Effector memory CD8-positive, alpha-beta T cell (primary cell): ENCODE measurements around the gene TMEM250.
"Not testable (repeated sequence)": the region's sequence is repeated elsewhere in the genome, so short reads cannot be mapped to it uniquely, and the experiment has no call there.

ENCODE experiments used
- ATAC-seq: fragments of 150-1000 bp; cut with Tn5 transposase; replicated peaks from 2 replicates; pipeline ENCODE4 v1.10.0; 2021; ENCODE audit warnings: mild to moderate bottlenecking, moderate library complexity
- DNase-seq, 3 experiments: peaks; one replicate each; pipeline ENCODE4 v3.0.0; 2021
- H3K27ac Mint-ChIP-seq, 2 donors: one replicate each; pipeline ENCODE4 v1.8.0; 2022; ENCODE audit warnings: mild to moderate bottlenecking in 2 of 2, mixed read lengths in 2 of 2, moderate library complexity in 2 of 2
- H3K27me3 Mint-ChIP-seq, 2 donors: one replicate each; pipeline ENCODE4 v1.8.0; 2022; ENCODE audit warnings: mixed read lengths in 2 of 2
- H3K36me3 Mint-ChIP-seq: one replicate; pipeline ENCODE4 v1.8.0; 2022; ENCODE audit warnings: mild to moderate bottlenecking, moderate library complexity, mixed read lengths; ENCODE audit not compliant: insufficient read depth
- H3K4me1 Mint-ChIP-seq, 2 donors: one replicate each; pipeline ENCODE4 v1.8.0; 2022; ENCODE audit warnings: low read depth in 2 of 2, mixed read lengths in 2 of 2
- H3K4me3 Mint-ChIP-seq, 2 donors: one replicate each; pipeline ENCODE4 v1.8.0; 2022; ENCODE audit warnings: mild to moderate bottlenecking in 2 of 2, mixed read lengths in 2 of 2, moderate library complexity in 2 of 2
- H3K9me3 Mint-ChIP-seq, 2 donors: one replicate each; pipeline ENCODE4 v1.8.0; 2022; ENCODE audit warnings: mixed read lengths in 2 of 2

The TMEM250 gene

DNA sequence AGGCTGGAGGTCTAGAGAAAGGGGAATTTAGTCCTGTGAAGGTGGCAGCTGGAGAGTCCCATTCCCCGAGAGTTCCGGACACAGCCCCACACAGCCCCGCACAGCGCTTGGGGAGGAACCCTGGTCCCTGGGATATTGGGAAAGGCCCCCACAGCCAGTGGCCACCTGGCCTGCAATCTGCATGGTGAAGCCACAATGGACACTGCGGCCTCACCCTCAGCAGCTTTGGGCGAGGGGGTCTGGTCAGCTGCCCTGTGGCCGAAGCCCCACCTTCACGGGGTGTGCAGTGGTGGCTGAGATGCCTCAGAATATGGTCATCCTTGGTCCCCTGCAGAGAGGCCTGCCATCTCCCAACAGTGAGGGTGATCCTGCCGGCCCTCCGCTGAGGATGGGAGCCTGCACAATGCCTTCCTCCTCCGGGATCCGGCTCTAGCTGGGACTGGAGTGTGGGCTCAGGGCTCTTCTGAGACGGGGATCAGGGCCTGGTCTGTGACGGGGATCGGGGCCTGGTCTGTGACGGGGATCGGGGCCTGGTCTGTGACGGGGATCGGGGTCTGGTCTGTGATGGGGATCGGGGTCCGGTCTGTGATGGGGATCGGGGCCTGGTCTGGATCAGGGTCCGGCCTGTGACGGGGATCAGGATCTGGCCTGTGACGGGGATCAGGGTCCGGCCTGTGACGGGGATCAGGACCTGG lies 33.3 kb upstream of the TMEM250 start:
- peaks cover 16 to 22% of the 10 kb centered on the region in 2 donors for H3K27me3 Mint-ChIP-seq
- ATAC-seq, result no peak
- DNase-seq, result no peak
- H3K27ac Mint-ChIP-seq, result no peak overlapping the region
- H3K9me3 Mint-ChIP-seq, result no peaks in the 10 kb centered on the region
- H3K36me3 Mint-ChIP-seq, result peaks cover 4% of the 10 kb centered on the region
- H3K4me3 Mint-ChIP-seq, result no peak overlapping the region
- peaks cover 0 to 2% of the 10 kb centered on the region in 2 donors for H3K4me1 Mint-ChIP-seq

DNA sequence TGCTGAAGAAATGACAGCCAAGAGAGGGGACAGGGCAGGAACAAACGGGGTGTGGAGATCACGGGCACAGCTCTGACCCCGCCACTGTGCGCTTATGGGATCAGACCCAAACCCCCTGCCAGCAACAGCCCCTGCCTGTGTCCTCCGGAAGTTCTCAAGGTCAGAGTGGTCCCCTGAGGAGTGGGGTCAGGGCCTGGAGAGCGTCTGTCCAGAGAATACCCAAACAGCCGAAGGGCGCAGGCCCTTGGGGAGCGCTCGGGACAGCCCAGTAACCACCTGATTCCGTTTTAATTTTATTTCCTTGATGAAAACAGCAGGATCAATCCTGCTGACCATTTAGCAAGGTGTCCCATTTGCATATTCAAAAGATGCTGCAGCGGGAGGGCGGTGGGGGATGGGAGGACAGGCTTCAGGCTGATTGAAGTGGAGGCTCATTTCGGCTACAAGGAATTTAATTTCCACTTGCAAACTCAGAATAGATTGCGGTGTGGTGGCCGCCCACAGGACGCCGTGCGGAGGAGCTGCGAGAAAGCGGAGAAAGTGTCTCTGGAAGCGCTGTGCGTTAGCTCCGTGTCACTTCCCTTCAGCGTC lies 32.6 kb upstream of the TMEM250 start:
- no peak overlapping the region for H3K4me3 Mint-ChIP-seq
- H3K36me3 Mint-ChIP-seq, result peaks cover 4% of the 10 kb centered on the region
- no peak for ATAC-seq
- H3K27me3 Mint-ChIP-seq, result peaks cover 17 to 22% of the 10 kb centered on the region in 2 donors
- no peak for DNase-seq
- H3K4me1 Mint-ChIP-seq, result peaks cover 0 to 2% of the 10 kb centered on the region in 2 donors
- no peak overlapping the region for H3K27ac Mint-ChIP-seq
- no peaks in the 10 kb centered on the region for H3K9me3 Mint-ChIP-seq

DNA sequence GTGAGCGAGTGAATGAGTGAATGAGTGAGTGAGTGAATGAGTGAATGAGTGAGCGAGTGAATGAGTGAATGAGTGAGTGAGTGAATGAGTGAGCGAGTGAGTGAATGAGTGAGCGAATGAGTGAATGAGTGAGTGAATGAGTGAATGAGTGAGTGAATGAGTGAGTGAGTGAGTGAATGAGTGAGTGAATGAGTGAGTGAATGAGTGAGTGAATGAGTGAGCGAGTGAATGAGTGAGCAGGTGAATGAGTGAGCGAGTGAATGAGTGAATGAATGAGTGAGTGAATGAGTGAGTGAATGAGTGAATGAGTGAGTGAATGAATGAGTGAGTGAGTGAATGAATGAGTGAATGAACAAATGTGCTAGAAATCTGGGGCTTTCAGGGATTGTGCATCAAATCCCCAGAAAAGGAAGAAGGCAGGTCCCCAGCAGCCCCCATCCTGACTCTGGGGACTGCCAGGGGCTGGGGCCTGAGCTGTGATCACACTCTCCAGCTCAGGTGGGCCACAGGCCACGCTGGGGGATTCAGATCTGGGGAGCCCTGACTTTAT lies 32.1 kb upstream of the TMEM250 start:
- not testable (repeated sequence) for H3K4me1 Mint-ChIP-seq, H3K9me3 Mint-ChIP-seq, H3K4me3 Mint-ChIP-seq, DNase-seq, H3K27ac Mint-ChIP-seq, H3K36me3 Mint-ChIP-seq, ATAC-seq
- peaks cover 18 to 24% of the 10 kb centered on the region in 2 donors for H3K27me3 Mint-ChIP-seq

DNA sequence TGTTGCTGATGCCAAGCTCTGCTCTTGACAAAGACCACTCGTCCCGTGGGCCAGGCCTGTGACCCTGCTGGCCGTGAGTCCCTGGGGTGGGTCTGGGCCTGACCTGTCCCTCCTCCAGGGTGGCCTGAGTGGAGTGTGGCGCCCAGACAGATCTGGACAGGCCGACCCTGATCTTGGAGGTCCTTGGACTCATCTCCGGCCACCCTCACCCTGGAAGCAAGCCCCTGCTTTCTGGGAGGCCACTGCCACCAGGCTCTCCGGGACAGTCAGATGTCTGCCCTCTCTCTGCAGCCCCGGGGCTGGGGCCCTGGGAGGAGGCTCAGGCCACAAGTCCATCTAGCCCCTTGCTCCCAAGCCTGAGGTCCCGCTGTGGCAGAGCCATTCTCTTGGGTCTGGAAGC lies 31.2 kb upstream of the TMEM250 start:
- Mint-ChIP-seq H3K4me1 (peaks cover 0 to 2% of the 10 kb centered on the region in 2 donors), H3K4me3 (no peak overlapping the region), H3K27ac (no peak overlapping the region), H3K9me3 (no peaks in the 10 kb centered on the region), H3K27me3 (peaks cover 18 to 24% of the 10 kb centered on the region in 2 donors), H3K36me3 (no peaks in the 10 kb centered on the region)
- no peak for DNase-seq
- no peak for ATAC-seq

DNA sequence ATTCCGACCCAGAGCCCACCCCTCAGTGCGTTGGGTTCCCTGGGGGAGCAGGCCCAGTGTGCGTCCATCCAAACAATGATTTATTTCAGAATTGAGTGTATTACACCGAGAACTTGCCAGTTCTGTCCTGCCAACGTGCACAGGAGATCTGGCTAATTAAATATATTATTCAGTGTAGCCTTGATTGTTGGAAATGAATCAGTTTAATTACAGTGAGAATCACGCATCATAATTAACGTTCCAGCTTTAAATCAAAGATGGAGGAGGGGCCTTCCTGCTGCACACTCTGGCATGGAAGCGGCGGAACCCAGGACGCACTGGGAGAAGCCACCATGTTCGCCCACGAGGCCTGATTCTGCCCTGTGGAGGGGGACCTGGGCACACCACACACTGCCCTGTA lies 30.7 kb upstream of the TMEM250 start:
- H3K9me3 Mint-ChIP-seq, result no peaks in the 10 kb centered on the region
- no peak overlapping the region for H3K4me3 Mint-ChIP-seq
- no peaks in the 10 kb centered on the region for H3K36me3 Mint-ChIP-seq
- DNase-seq, result no peak
- peaks cover 0 to 2% of the 10 kb centered on the region in 2 donors for H3K4me1 Mint-ChIP-seq
- ATAC-seq, result no peak
- H3K27ac Mint-ChIP-seq, result no peak overlapping the region
- peaks cover 21 to 26% of the 10 kb centered on the region in 2 donors for H3K27me3 Mint-ChIP-seq

DNA sequence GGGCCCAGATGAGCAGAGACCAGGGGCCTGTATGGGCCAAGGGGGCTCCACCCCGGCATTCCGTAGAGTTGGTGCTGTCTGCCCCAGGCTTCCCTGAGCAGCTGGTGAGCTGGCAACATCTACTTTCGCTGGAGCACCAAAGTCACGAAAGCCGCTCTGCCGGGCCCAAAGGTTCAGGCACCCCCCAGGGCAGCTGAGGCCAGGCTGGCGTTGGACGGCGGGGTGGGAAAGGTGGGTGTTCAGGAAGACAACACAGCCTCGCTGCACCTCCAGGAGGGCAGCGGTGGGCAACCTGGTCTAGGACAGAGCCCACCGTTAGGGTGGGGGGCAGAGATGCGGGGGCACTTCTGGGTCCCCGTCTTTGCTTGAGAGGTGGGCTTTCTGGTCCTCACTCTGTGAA lies 30.1 kb upstream of the TMEM250 start:
- DNase-seq (no peak), ATAC-seq (no peak)
- no peaks in the 10 kb centered on the region for H3K36me3 Mint-ChIP-seq
- H3K9me3 Mint-ChIP-seq, result no peaks in the 10 kb centered on the region
- no peak overlapping the region for H3K4me3 Mint-ChIP-seq
- H3K27ac Mint-ChIP-seq, result no peak overlapping the region
- peaks cover 0 to 2% of the 10 kb centered on the region in 2 donors for H3K4me1 Mint-ChIP-seq
- peaks cover 22 to 32% of the 10 kb centered on the region in 2 donors for H3K27me3 Mint-ChIP-seq

DNA sequence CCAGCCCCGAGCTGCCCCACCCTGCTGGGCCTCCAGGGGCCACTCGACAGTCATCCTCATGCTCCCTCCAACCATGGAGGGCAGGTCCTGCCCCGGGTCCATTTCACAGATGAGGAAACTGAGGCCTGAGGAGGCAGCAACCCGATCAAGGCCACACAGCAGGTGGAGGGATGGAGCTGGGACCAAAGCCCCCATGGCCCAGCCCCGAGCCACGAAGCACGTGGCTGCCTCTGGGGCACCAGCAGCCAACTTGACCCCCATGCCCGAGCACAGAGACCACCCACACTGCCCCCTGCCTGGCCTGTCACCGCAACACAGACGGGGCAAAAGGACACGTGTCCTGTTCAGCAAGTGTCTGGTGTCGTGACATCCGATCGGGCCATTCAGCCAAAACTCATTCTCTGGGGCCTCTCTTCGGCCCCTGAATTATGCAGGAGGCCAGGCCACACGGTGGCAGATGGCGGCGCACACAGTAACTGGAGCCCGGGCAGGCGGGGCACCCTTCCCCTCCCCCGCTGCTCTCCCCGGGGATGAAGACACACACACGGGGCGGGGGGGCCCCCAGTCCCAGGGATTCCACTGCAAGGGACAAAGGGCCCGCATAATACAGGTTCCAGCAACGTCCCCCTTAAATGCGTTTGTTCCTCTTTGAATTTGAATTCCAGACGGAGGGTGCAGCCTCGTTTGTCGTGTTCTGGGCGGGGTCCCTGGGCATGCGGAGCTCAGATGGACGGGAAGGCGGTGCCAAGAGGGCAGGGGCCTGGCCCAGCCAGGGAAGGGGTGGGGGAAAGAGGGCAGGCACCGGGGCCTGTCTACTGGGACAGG lies 29.4 kb upstream of the TMEM250 start:
- no peaks in the 10 kb centered on the region for H3K36me3 Mint-ChIP-seq
- H3K9me3 Mint-ChIP-seq, result no peaks in the 10 kb centered on the region
- DNase-seq, result no peak
- H3K27ac Mint-ChIP-seq, result no peak overlapping the region
- ATAC-seq, result no peak
- no peak overlapping the region for H3K4me3 Mint-ChIP-seq
- peaks cover 0 to 2% of the 10 kb centered on the region in 2 donors for H3K4me1 Mint-ChIP-seq
- peaks cover 22 to 34% of the 10 kb centered on the region in 2 donors for H3K27me3 Mint-ChIP-seq

DNA sequence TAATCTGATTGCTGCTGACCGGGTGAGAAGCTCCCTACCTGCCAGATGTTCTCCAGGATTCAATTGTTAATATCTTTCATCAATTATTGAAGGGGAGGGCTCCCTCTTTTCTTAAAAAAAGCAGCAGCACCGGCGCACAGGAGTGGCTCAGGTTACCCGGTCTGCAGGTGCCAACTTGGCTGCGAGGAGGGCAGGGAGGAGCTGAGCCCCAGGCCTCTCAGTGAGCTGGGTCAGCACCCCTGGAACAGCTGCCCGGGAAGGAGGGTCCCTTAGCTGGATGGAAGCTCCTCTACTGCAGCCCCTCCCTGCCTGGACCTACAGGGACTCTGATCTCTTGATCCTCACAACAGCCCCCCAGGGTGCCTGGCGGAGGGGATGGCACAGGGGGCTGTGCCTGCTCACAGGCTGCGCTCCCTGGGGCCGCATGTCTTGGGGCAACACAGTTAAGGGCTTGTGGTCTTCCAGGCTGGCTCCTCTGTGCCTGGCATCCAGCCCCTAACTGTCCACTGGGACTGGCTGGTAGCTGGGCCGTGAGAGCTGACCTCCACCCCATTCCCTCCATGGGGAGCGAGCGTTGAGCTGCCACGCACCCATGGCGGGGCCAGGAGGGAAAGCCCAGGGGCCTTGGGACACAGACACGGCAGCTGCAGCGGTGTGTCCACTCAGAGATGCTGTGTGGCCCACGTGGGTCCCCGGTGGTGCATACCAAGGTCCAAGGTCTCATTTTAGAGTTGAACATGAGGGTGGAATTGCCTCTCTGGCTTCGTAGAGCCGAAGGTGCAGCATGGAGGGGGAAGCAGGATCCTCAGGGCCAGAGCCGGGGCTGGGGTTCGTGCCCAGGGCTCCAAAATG lies 28.6 kb upstream of the TMEM250 start:
- Mint-ChIP-seq H3K27me3 (peaks cover 22 to 34% of the 10 kb centered on the region in 2 donors), H3K36me3 (no peaks in the 10 kb centered on the region), H3K4me3 (no peak overlapping the region), H3K4me1 (no peaks in the 10 kb centered on the region), H3K9me3 (no peaks in the 10 kb centered on the region), H3K27ac (no peak overlapping the region)
- DNase-seq (no peak), ATAC-seq (no peak)

DNA sequence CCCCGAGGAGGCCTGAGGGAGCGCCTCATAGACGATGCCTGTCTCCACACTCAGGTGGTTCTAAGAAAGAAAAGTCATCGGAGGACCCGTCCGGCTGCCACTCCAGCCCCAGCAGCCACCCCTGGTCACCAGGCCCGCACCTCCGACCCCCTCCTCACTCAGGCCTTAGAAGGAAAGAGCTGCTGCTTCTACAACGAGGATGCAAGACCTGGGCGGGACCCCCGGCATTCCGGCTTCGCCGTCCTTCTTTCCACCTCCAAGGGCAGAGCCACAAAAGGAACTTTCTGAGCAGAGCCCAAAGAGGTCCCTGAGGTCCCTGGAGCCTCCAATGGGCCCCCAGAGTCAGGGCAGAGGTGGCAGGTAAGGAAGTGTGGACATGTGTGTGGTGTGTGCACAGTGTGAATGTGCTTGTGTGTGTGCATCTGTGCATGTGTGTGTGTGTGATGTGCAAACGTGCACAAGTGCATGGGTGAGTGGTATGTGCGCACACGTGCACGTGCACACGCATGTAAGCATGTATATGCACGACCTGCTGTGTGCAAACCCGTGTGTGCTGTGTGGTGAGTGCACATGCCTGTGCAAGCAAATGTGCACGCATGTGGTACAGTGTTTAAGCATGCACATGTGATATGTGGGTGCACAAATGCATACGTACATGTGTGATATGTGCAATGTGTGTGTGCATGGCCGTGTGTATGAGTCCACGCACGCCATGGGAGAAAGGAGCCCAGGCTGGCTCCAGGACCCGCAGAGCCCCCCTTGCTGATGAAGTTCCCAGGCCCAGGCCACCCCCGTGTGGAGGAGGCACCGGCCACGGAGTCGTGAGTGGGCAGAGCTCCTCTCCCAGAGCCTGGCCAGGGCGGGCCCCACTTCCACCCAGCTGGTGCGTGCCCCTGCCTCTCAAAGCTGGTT lies 27.7 kb upstream of the TMEM250 start:
- Mint-ChIP-seq H3K4me3 (no peak overlapping the region), H3K27ac (no peak overlapping the region), H3K36me3 (no peaks in the 10 kb centered on the region), H3K9me3 (no peaks in the 10 kb centered on the region), H3K27me3 (peaks cover 22 to 34% of the 10 kb centered on the region in 2 donors), H3K4me1 (no peaks in the 10 kb centered on the region)
- ATAC-seq, result no peak
- no peak for DNase-seq

DNA sequence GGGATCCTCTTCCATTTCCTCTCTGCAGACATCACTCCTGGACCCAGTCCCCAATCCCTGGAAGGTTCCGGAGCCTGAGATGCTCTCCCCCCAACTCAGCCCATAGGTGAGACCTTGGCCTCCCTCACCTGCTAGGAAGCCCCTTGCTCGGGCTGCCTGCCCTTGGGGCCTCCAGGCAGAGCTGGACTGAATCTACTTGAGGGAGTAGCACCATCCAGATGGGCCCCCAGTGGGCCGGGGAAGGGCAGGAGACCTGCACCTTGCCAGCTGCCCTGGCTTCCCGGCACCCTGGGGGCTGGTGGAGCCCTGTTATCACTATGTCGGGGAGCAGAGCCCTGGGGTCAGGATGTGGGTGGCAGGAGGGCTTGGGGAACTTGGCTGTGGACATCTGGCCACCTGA lies 26.9 kb upstream of the TMEM250 start:
- H3K4me1 Mint-ChIP-seq, result no peaks in the 10 kb centered on the region
- DNase-seq (no peak), ATAC-seq (no peak)
- no peaks in the 10 kb centered on the region for H3K9me3 Mint-ChIP-seq
- no peak overlapping the region for H3K27ac Mint-ChIP-seq
- H3K36me3 Mint-ChIP-seq, result no peaks in the 10 kb centered on the region
- H3K4me3 Mint-ChIP-seq, result no peak overlapping the region
- H3K27me3 Mint-ChIP-seq, result peaks cover 22 to 34% of the 10 kb centered on the region in 2 donors

DNA sequence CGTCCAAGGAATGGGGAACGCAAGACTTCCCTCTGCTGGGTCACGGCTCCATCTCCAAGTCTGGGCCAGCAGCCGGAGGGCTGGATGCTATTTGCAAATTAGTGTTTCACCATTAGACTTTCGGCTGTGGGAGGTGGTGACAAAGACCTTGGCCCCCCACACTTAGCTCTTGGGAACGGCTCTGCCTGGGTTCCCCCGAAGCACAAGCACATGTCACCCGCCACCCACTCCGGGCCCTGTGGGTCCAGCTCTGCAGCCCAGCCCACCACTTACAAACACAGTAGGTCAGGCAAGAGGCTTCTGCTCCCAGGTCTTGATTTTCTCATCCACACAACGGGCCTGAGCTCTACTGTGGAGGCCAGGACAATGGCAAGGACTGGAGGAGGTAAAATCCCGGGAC lies 25.8 kb upstream of the TMEM250 start:
- ATAC-seq, result no peak
- Mint-ChIP-seq H3K4me1 (no peaks in the 10 kb centered on the region), H3K4me3 (no peak overlapping the region), H3K9me3 (no peaks in the 10 kb centered on the region), H3K27me3 (peaks cover 22 to 34% of the 10 kb centered on the region in 2 donors), H3K36me3 (no peaks in the 10 kb centered on the region), H3K27ac (no peak overlapping the region)
- no peak for DNase-seq
